HG03103 (cell line): ENCODE data around the gene CLIC6.
"Not testable (repeated sequence)": the region's sequence is repeated elsewhere in the genome, so short reads cannot be mapped to it uniquely, and the experiment has no call there.

ENCODE experiments used
- ATAC-seq: cut with Tn5 transposase; IDR thresholded peaks from one replicate; pipeline ENCODE4 v1.9.1; 2021; ENCODE audit warnings: low read depth; ENCODE audit not compliant: unreplicated experiment

CLIC6 gene

GRCh38 chr21:34650861-34651431, 17.8 kb upstream of the CLIC6 start:
- ATAC-seq, result no peak

DNA sequence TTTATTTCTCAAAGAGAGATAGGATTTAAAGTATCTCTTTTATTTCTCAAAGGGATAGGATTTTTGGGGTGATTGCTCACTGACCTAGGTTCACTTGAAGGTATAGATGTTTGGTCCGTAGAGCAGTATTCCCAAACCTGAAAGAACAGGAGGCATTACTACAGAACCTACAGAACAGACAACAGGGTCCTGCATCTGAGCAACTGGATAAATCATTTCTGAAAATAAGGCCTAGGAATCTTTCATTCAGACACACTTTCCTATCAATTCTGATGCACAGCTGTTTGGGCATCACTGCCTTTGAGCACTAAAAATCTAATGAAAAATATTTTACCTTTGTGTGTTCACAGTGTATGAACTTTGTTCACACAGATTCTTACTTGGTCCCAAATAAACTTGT, 17.2 kb upstream of the CLIC6 start:
- ATAC-seq, result no peak

DNA sequence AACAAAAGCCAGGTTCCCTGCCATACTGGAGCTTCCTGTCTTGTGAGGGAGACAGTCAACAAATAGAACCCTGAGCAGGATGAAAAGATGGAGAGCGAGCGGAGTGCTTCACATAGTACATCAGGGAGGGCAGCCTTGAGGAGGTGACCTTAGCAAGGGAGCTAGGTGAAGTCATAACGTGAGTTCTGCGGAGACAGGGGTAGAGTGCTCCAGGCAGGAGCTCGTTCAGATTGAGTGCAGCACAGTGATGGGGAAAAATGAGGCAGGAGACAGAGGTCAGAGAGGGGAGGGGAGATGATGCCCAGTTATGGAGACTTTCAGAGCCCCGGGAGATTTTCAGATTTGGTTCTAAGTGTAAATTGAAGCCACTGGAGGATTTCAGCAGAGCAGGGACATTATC, 15.3 kb upstream of the CLIC6 start:
- no peak for ATAC-seq

- ATAC-seq, result no peak
These were observed 6.9 kb upstream of the CLIC6 start for GRCh38 chr21:34661848-34662247.

GRCh38 chr21:34667761-34668160, 1.0 kb upstream of the CLIC6 start:
- ATAC-seq, result no peak

GRCh38 chr21:34669149-34669879, 520 bp downstream of the CLIC6 start:
- ATAC-seq, result peak; percentile 57

DNA sequence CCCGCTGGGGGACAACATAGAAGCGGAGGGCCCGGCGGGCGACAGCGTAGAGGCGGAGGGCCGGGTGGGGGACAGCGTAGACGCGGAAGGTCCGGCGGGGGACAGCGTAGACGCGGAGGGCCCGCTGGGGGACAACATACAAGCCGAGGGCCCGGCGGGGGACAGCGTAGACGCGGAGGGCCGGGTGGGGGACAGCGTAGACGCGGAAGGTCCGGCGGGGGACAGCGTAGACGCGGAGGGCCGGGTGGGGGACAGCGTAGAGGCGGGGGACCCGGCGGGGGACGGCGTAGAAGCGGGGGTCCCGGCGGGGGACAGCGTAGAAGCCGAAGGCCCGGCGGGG, 1.1 kb downstream of the CLIC6 start:
- not testable (repeated sequence) for ATAC-seq

GRCh38 chr21:34670220-34670961, 1.6 kb downstream of the CLIC6 start:
- ATAC-seq, result no peak

DNA sequence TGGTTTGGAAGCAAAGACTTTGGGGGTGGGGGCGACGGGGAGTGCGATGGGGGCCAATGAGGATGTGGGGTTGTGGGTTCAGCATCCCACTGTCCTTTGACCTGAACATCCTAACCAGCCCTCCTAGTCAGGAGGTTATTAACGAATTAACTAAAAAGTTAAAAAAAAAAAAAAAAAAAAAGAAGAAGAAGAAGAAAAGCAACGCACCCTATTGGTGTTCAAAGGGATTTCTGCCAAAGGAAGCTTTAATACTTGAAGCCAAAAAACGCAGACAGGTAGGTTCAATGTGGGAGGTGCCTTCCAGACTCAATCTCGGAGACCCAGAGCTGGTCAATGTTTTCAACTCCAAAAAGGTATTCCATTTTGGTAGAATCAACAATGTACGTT, 2.2 kb downstream of the CLIC6 start:
- no peak for ATAC-seq

- ATAC-seq, result no peak
These were observed 2.7 kb downstream of the CLIC6 start for GRCh38 chr21:34671462-34671861.

GRCh38 chr21:34671891-34672290, 3.1 kb downstream of the CLIC6 start:
- no peak for ATAC-seq

- ATAC-seq, result no peak
These were observed 4.2 kb downstream of the CLIC6 start for GRCh38 chr21:34673006-34673405.

DNA sequence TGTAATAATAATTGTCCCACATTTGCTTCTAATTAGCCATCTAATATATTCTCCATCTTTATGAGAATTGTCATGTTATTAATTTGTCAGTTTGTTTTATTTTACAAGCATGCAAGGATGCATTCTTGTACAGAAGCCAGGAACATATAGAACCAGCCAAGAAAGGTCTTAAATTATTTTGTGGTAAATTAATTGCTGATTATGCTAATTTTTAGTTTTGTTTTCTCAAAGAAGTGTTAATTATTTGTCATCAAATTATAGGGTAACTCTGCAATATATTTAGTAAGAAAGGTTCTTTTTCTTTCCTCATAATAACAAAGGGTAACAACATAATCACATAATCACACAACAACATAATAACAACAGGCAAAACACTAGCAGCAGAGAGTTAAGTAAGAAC, 5.7 kb downstream of the CLIC6 start:
- ATAC-seq, result no peak

- no peak for ATAC-seq
These were observed 7.1 kb downstream of the CLIC6 start for GRCh38 chr21:34675871-34676270.

- no peak for ATAC-seq
These were observed 10.3 kb downstream of the CLIC6 start for GRCh38 chr21:34679051-34679450.

DNA sequence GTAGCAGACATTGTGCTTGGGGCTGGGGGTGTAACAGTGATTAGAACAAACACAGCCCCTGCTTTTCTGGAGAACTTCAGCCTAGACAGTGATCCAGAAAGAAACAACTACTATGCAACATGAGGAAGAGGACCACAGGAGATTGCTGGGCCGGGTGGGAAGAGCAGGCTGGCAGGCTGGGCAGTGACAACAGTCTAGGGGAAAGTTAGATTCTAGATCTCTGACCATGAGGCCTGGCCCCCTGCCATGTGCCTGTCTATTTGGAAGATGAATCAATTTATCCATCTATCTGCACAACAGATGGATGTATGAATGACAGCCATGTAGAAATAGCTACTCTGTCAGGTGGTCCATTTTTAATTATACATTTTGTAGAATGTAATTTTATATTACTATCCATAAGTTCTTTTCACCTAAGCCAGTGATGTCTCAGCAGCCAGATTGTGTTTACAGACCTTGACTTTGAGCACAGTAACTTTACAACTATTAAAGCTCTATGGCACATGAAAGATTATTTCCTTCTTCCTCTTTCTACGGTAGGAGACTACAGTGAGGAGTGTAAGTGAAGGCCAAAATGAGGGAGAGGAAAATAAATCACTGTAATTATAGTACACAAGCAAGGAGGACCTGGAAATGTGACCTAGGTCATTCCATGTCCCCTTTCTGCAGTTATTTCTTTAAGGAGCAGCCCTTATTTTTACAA, 15.5 kb downstream of the CLIC6 start:
- ATAC-seq, result no peak

GRCh38 chr21:34687065-34687464, 18.3 kb downstream of the CLIC6 start:
- no peak for ATAC-seq

- ATAC-seq, result no peak
These were observed 19.0 kb downstream of the CLIC6 start for GRCh38 chr21:34687745-34688144.

DNA sequence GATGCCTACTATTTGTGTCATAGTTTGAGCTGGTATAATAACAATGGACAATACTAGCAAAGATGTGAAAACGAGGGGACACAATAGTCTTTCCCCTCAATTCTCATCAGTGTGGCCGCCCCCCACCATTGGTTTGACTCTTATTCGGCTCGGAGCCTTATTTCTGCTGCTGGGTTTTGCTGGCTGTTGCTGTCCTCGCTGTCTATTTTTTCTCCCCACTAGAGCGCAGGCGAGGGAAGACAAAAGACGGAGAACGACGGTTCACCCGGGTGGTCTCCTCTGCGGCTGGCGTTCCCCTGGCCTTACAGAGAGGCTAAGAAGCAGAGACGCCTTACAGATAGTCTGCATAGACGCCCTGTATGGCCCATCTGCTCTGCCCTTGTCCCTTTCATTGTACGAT, 19.4 kb downstream of the CLIC6 start:
- no peak for ATAC-seq

DNA sequence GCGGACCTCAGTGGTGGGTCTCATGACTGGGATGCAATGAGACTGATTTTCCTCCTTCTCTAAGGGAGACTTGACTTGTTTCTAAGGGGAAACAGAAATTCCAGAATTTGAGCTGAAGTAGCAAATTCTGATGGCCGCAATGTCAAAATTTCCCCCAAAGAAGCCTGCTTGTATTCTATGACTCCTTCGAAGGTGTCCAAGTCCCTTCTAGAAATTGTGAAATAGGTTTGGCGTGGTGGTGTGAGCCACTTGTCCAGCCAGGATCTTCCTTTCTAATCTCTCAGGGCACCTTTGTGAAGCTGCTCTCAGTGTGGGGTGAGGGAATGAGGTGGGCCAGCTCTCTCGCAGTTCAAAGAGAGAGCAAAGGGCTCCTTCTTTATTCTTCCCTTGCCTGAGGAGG, 19.9 kb downstream of the CLIC6 start:
- ATAC-seq, result no peak

DNA sequence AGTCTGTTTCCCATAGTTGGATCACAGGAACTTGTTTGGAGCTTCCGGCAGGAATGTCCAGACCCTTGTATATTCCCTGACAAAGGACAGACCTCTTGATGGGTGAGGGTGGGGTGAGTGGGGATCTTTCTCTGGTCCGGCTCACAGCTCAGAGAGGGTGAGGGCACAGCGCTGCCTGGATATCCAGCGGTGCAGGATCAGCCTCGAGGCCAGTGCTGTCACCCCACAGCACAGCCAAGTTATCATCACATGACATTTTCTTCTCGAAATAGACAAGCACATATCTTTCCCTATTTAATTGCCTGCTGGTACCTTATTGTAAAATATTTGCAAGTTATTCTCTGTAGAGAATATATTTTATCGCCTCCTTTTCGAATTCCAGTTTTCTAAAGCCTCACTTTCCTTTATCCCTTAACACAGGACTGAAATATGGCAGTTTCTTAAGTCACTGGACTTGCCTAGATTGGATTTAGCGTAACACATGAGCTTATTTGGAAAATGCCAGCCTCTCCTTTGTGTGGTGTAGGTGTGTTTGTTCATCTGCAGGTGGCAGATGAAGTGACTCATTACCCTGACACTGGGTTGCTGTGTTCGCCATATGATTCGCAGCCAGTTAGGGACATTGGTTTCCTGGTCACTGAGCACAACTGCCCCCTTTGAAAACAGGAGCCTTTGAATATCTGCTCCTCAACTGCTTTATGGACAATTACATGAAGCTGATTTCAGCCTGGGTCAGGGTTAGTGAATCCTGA, 21.4 kb downstream of the CLIC6 start:
- ATAC-seq, result no peak
